B cell (primary cell): ENCODE results near the gene DAB1. TPM values are rescaled to one million over a fixed set of nuclear protein-coding genes. Genes with fewer than 3 reads are reported as not detected.

Source experiments
- ATAC-seq: fragments of 200-7000 bp; cut with Tn5 transposase; one replicate; pipeline ENCODE4 v1.10.0; 2021; ENCODE audit warnings: low read depth, mild to moderate bottlenecking, moderate number of reproducible peaks, moderate library complexity
- CTCF ChIA-PET: fragments of 350-600 bp; sonication (Branson Sonifier 250); formaldehyde crosslinking; loops from one replicate; lab custom pipeline; 2021; ENCODE audit warnings: antibody characterized with exemption, inconsistent platforms; lab: Charles Lee
- POLR2A ChIA-PET: fragments of 350-600 bp; sonication (Branson Sonifier 250); formaldehyde crosslinking; loops from one replicate; lab custom pipeline; 2021; ENCODE audit warnings: antibody characterized with exemption; lab: Charles Lee
- DNase-seq: peaks from one replicate; pipeline ENCODE4 v3.0.0; 2013
- H2AFZ ChIP-seq: 2 replicates; pipeline ENCODE4 v1.6.1; 2012; ENCODE audit warnings: mild to moderate bottlenecking, low read depth, low read length; ENCODE audit not compliant: insufficient read depth, poor library complexity, severe bottlenecking
- H3K27ac ChIP-seq, 2 donors: 1 replicate in 1 of 2; 2 replicates in 1 of 2; pipeline ENCODE4 v1.5.1; 2012 to 2013; ENCODE audit warnings: low read length in 2 of 2, mild to moderate bottlenecking in 2 of 2, moderate library complexity in 1 of 2
- H3K27me3 ChIP-seq, 4 experiments: fragments of 200-600 bp in 1 of 4; sonication (generic) in 1 of 4; replicated peaks in 1 of 4; 1 replicate in 2 of 4; 2 replicates in 2 of 4; pipeline versions ENCODE4 v1.6.1 to v1.7.0; 2013 to 2016; ENCODE audit warnings: low read length in 3 of 4, mild to moderate bottlenecking in 2 of 4, mixed read lengths in 1 of 4, moderate library complexity in 1 of 4; ENCODE audit not compliant: insufficient read depth in 4 of 4, control insufficient read depth in 3 of 4; ENCODE audit errors: control extremely low read depth in 1 of 4
- H3K36me3 ChIP-seq, 2 experiments: replicated peaks in 1 of 2; 1 replicate in 1 of 2; 2 replicates in 1 of 2; pipeline versions ENCODE4 v1.6.1 to v1.7.1; 2013; ENCODE audit warnings: low read length in 1 of 2; ENCODE audit not compliant: insufficient read depth in 2 of 2, control insufficient read depth in 1 of 2; ENCODE audit errors: control extremely low read depth in 1 of 2, extremely low read depth in 1 of 2
- H3K4me1 ChIP-seq, 2 donors: fragments of 200-600 bp in 1 of 2; sonication (generic) in 1 of 2; 1 replicate in 1 of 2; 2 replicates in 1 of 2; pipeline versions ENCODE4 v1.5.1 to v1.6.1; 2013 to 2017; ENCODE audit warnings: low read length in 2 of 2; ENCODE audit not compliant: control insufficient read depth in 2 of 2, insufficient read depth in 2 of 2
- H3K4me2 ChIP-seq: replicated peaks from 2 replicates; pipeline ENCODE3; 2012; ENCODE audit warnings: mild to moderate bottlenecking, low read depth, low read length; ENCODE audit not compliant: poor library complexity, severe bottlenecking
- H3K4me3 ChIP-seq, 5 experiments: fragments of 200-600 bp in 1 of 5; sonication (generic) in 1 of 5; 1 replicate in 3 of 5; 2 replicates in 2 of 5; pipeline versions ENCODE4 v1.5.1 to v1.7.0; 2011 to 2016; ENCODE audit warnings: low read length in 4 of 5, mild to moderate bottlenecking in 4 of 5, low read depth in 2 of 5, control low read depth in 1 of 5, moderate library complexity in 1 of 5; ENCODE audit not compliant: insufficient read depth in 1 of 5; ENCODE audit errors: control extremely low read depth in 1 of 5, extremely low read depth in 1 of 5
- H3K79me2 ChIP-seq: fragments of 200-600 bp; sonication (generic); one replicate; pipeline ENCODE4 v1.6.0; 2016; ENCODE audit warnings: low read length; ENCODE audit not compliant: control insufficient read depth, insufficient read depth
- H3K9ac ChIP-seq: fragments of 200-600 bp; sonication (generic); 2 replicates; pipeline ENCODE4 v1.6.1; 2017; ENCODE audit warnings: mild to moderate bottlenecking, low read length, moderate library complexity
- H3K9me3 ChIP-seq, 3 donors: one replicate each; pipeline versions ENCODE4 v1.6.1 to v1.7.1; 2013; ENCODE audit warnings: low read length in 2 of 3; ENCODE audit not compliant: control insufficient read depth in 2 of 3, insufficient read depth in 1 of 3; ENCODE audit errors: control extremely low read depth in 1 of 3
- H4K20me1 ChIP-seq: 2 replicates; pipeline ENCODE4 v1.6.0; 2012; ENCODE audit warnings: mild to moderate bottlenecking, low read length; ENCODE audit not compliant: insufficient read depth, control insufficient read depth, poor library complexity, severe bottlenecking
- H3K27ac Mint-ChIP-seq: one replicate; pipeline ENCODE4 v1.8.0; 2021; ENCODE audit warnings: mixed read lengths
- H3K27me3 Mint-ChIP-seq: one replicate; pipeline ENCODE4 v1.8.0; 2021; ENCODE audit warnings: mixed read lengths
- H3K4me1 Mint-ChIP-seq: one replicate; pipeline ENCODE4 v1.8.0; 2021; ENCODE audit warnings: mixed read lengths
- H3K4me3 Mint-ChIP-seq: one replicate; pipeline ENCODE4 v1.8.0; 2021; ENCODE audit warnings: mixed read lengths
- H3K9me3 Mint-ChIP-seq: one replicate; pipeline ENCODE4 v1.8.0; 2022; ENCODE audit warnings: mixed read lengths; ENCODE audit not compliant: insufficient read depth
- CTCF ChIP-seq: fragments of 200-600 bp; IDR thresholded peaks from one replicate; pipeline ENCODE4 v1.8.0; 2022; ENCODE audit warnings: antibody characterized with exemption, mild to moderate bottlenecking
- EZH2 ChIP-seq: IDR thresholded peaks from 2 replicates; pipeline ENCODE4 v1.6.1; 2012; ENCODE audit warnings: borderline replicate concordance, low read depth, mild to moderate bottlenecking, moderate library complexity, low read length; ENCODE audit not compliant: insufficient read depth, poor library complexity, severe bottlenecking
- WGBS: methylation state at CpG from one replicate; pipeline ENCODE4 v1.1.5; 2013; ENCODE audit warnings: missing lambda C conversion rate; ENCODE audit not compliant: insufficient coverage; 5-methylcytosine and 5-hydroxymethylcytosine counted together
- intact Hi-C: fragments of 100-400 bp; cut with micrococcal nuclease; formaldehyde crosslinking; loops from one replicate; pipeline ENCODE4 v1.10.0; 2022
- polyA plus RNA-seq: library from polyadenylated mRNA; depleted of rRNA; stranded (reverse); fragments of >200 nt; gene quantifications from 2 replicates; pipeline ENCODE4 v1.2.3, GENCODE V29; 2012
- total RNA-seq, 2 donors: library from RNA; stranded (reverse); fragments of 120-200 nt in 1 of 2; gene quantifications; 1 replicate in 1 of 2; 2 replicates in 1 of 2; pipeline versions ENCODE4 v1.2.3 to v1.2.4, GENCODE V29; 2013 to 2022

Gene DAB1
- total and polyA plus RNA-seq, 2 donors (not counting 1 experiment from before 2014, with no cell fraction given), result not detected

GRCh38 chr1:57277681-57278080, 146.2 kb downstream of the DAB1 start:
- intact Hi-C loops, result no loop called here
- Mint-ChIP-seq H3K4me3 (no peak overlapping the region), H3K27me3 (peaks cover 7% of the 10 kb centered on the region), H3K27ac (no peak overlapping the region), H3K4me1 (no peaks in the 10 kb centered on the region), H3K9me3 (no peaks in the 10 kb centered on the region)
- Histone ChIP-seq H2AFZ (no peak overlapping the region), H3K36me3 (no peaks in the 10 kb centered on the region), H3K9ac (no peak overlapping the region), H3K9me3 (no peaks in the 10 kb centered on the region), H3K4me2 (no peak overlapping the region), H4K20me1 (no peaks in the 10 kb centered on the region), H3K27ac (no peak overlapping the region), H3K4me3 (no peak overlapping the region), H3K4me1 (no peaks in the 10 kb centered on the region), H3K27me3 (no peaks in the 10 kb centered on the region), H3K79me2 (no peaks in the 10 kb centered on the region)
- ATAC-seq, result no peak
- 100% methylated on average over 1 of the region's 2 CpGs for WGBS
- ChIA-PET POLR2A (no interaction called here), CTCF (no interaction called here)
- DNase-seq, result no peak
- TF ChIP-seq CTCF (no peak), EZH2 (no peak)

- no peak overlapping the region for H3K27ac ChIP-seq
- H3K27me3 ChIP-seq, result no peaks in the 10 kb centered on the region
- no peaks in the 10 kb centered on the region for H3K79me2 ChIP-seq
- H3K4me1 Mint-ChIP-seq, result no peaks in the 10 kb centered on the region
- WGBS, result no CpG with 5 or more reads among the region's 5 CpGs
- H3K4me3 ChIP-seq, result no peak overlapping the region
- H2AFZ ChIP-seq, result no peak overlapping the region
- H3K4me3 Mint-ChIP-seq, result no peak overlapping the region
- H4K20me1 ChIP-seq, result no peaks in the 10 kb centered on the region
- ChIA-PET CTCF (no interaction called here), POLR2A (no interaction called here)
- no peaks in the 10 kb centered on the region for H3K36me3 ChIP-seq
- TF ChIP-seq EZH2, result no peak
- no peak for TF ChIP-seq CTCF
- H3K9me3 ChIP-seq, result no peaks in the 10 kb centered on the region
- DNase-seq, result no peak
- intact Hi-C loops, result no loop called here
- H3K27me3 Mint-ChIP-seq, result peaks cover 7% of the 10 kb centered on the region
- H3K27ac Mint-ChIP-seq, result no peak overlapping the region
- no peaks in the 10 kb centered on the region for H3K4me1 ChIP-seq
- H3K9ac ChIP-seq, result no peak overlapping the region
- H3K9me3 Mint-ChIP-seq, result no peaks in the 10 kb centered on the region
- ATAC-seq, result no peak
- no peak overlapping the region for H3K4me2 ChIP-seq
Measured at GRCh38 chr1:57276918-57277317, 146.9 kb downstream of the DAB1 start.
